A673 (cell line): Measurements from ENCODE around the gene TNRC6C. TPM values are rescaled to one million over a fixed set of nuclear protein-coding genes. Genes with fewer than 3 reads are reported as not detected.

Source experiments
- BruUV-seq: library from RNA; stranded (reverse); fragments of 400-500 nt; replicated peaks from 2 replicates; lab custom pipeline; 2021; lab: Mats Ljungman, UMichigan
- CTCF ChIA-PET: fragments of 300-600 bp; sonication (Branson Sonifier 250); formaldehyde crosslinking; loops from one replicate; lab custom pipeline; 2022; ENCODE audit warnings: antibody characterized with exemption; lab: Charles Lee
- POLR2A ChIA-PET: fragments of 300-600 bp; sonication (Branson Sonifier 250); formaldehyde crosslinking; loops from one replicate; lab custom pipeline; 2022; ENCODE audit warnings: antibody characterized with exemption; ENCODE audit not compliant: low non-redundant PET; lab: Charles Lee
- DNase-seq: peaks from one replicate; pipeline ENCODE4 v3.0.0-alpha.2; 2015; ENCODE audit warnings: low spot score
- H3K27ac ChIP-seq: fragments of 200-600 bp; sonication (generic); 2 replicates; pipeline ENCODE4 v1.5.1; 2016; ENCODE audit warnings: mixed run types, low read depth, mild to moderate bottlenecking, mixed read lengths, antibody characterized with exemption, low read length; ENCODE audit not compliant: poor library complexity, severe bottlenecking
- H3K27me3 ChIP-seq: fragments of 200-600 bp; sonication (generic); replicated peaks from 2 replicates; pipeline ENCODE4 v1.6.1; 2017; ENCODE audit warnings: mixed run types, low read depth, mild to moderate bottlenecking, mixed read lengths, antibody characterized with exemption, low read length; ENCODE audit not compliant: insufficient read depth, poor library complexity
- H3K36me3 ChIP-seq: fragments of 200-600 bp; sonication (generic); 2 replicates; pipeline ENCODE4 v1.6.1; 2016; ENCODE audit warnings: mixed run types, mild to moderate bottlenecking, mixed read lengths, antibody characterized with exemption, low read length; ENCODE audit not compliant: insufficient read depth, poor library complexity, severe bottlenecking
- H3K4me1 ChIP-seq: fragments of 200-600 bp; sonication (generic); 2 replicates; pipeline ENCODE4 v1.6.1; 2017; ENCODE audit warnings: mixed run types, mild to moderate bottlenecking, mixed read lengths, antibody characterized with exemption, low read length; ENCODE audit not compliant: insufficient read depth, poor library complexity, severe bottlenecking
- H3K4me3 ChIP-seq: fragments of 200-600 bp; sonication (generic); 2 replicates; pipeline ENCODE4 v1.5.1; 2016; ENCODE audit warnings: low read depth, mixed run types, mild to moderate bottlenecking, mixed read lengths, low read length; ENCODE audit not compliant: poor library complexity, severe bottlenecking
- H3K9me3 ChIP-seq: fragments of 200-600 bp; sonication (generic); 2 replicates; pipeline ENCODE4 v1.6.1; 2016; ENCODE audit warnings: mixed run types, low read depth, mild to moderate bottlenecking, mixed read lengths, antibody characterized with exemption, low read length; ENCODE audit not compliant: poor library complexity, severe bottlenecking
- EZH2 ChIP-seq: fragments of 200-600 bp; sonication (generic); IDR thresholded peaks from 2 replicates; pipeline ENCODE4 v1.6.1; 2017; ENCODE audit warnings: borderline replicate concordance, low read depth, mild to moderate bottlenecking, mixed read lengths, antibody characterized with exemption, low read length; ENCODE audit not compliant: poor library complexity, severe bottlenecking
- intact Hi-C: fragments of 100-400 bp; cut with micrococcal nuclease; formaldehyde crosslinking; loops from one replicate; pipeline ENCODE4 v1.10.0; 2022; ENCODE audit not compliant: unreplicated experiment
- total RNA-seq: library from RNA; stranded (reverse); gene quantifications from 2 replicates; pipeline ENCODE4 v1.2.3, GENCODE V29; 2021
- TF ChIP-seq, protein P1 (sequence below): fragments of 300-800, 200-600 bp; sonication (generic); conservative IDR thresholded peaks from 2 replicates; pipeline ENCODE4 v1.5.1; 2017; ENCODE audit warnings: low read depth, mild to moderate bottlenecking, antibody characterized with exemption, low read length, moderate library complexity, mixed read lengths

The TNRC6C gene
- total RNA-seq, 1 experiment from 2014 or later, result 26.7 TPM

GRCh38 chr17:78048346-78049292, 90.1 kb downstream of the TNRC6C start:
- intact Hi-C loops, result no loop called here
- peaks cover 22% of the 10 kb centered on the region for H3K36me3 ChIP-seq
- DNase-seq, result no peak
- no peaks in the 10 kb centered on the region for H3K9me3 ChIP-seq
- TF ChIP-seq EZH2, result no peak
- TF ChIP-seq, protein P1, sequence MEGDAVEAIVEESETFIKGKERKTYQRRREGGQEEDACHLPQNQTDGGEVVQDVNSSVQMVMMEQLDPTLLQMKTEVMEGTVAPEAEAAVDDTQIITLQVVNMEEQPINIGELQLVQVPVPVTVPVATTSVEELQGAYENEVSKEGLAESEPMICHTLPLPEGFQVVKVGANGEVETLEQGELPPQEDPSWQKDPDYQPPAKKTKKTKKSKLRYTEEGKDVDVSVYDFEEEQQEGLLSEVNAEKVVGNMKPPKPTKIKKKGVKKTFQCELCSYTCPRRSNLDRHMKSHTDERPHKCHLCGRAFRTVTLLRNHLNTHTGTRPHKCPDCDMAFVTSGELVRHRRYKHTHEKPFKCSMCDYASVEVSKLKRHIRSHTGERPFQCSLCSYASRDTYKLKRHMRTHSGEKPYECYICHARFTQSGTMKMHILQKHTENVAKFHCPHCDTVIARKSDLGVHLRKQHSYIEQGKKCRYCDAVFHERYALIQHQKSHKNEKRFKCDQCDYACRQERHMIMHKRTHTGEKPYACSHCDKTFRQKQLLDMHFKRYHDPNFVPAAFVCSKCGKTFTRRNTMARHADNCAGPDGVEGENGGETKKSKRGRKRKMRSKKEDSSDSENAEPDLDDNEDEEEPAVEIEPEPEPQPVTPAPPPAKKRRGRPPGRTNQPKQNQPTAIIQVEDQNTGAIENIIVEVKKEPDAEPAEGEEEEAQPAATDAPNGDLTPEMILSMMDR, result no peak
- H3K27me3 ChIP-seq, result no peaks in the 10 kb centered on the region
- no TSS peak for BruUV-seq
- H3K4me1 ChIP-seq, result peaks cover 16% of the 10 kb centered on the region
- no peak overlapping the region for H3K27ac ChIP-seq
- no peak overlapping the region for H3K4me3 ChIP-seq
- CTCF ChIA-PET, result no interaction called here
- POLR2A ChIA-PET, result no interaction called here

- Histone ChIP-seq H3K4me3 (no peak overlapping the region), H3K27me3 (no peaks in the 10 kb centered on the region), H3K4me1 (peaks cover 16% of the 10 kb centered on the region), H3K36me3 (peaks cover 22% of the 10 kb centered on the region), H3K27ac (no peak overlapping the region), H3K9me3 (no peaks in the 10 kb centered on the region)
- CTCF ChIA-PET, result no interaction called here
- no TSS peak for BruUV-seq
- no peak for TF ChIP-seq EZH2
- TF ChIP-seq, protein P1, result no peak
- POLR2A ChIA-PET, result no interaction called here
- DNase-seq, result peak; percentile 17
- intact Hi-C loops, result no loop called here
Measured at GRCh38 chr17:78049609-78050008, 91.1 kb downstream of the TNRC6C start.

DNA sequence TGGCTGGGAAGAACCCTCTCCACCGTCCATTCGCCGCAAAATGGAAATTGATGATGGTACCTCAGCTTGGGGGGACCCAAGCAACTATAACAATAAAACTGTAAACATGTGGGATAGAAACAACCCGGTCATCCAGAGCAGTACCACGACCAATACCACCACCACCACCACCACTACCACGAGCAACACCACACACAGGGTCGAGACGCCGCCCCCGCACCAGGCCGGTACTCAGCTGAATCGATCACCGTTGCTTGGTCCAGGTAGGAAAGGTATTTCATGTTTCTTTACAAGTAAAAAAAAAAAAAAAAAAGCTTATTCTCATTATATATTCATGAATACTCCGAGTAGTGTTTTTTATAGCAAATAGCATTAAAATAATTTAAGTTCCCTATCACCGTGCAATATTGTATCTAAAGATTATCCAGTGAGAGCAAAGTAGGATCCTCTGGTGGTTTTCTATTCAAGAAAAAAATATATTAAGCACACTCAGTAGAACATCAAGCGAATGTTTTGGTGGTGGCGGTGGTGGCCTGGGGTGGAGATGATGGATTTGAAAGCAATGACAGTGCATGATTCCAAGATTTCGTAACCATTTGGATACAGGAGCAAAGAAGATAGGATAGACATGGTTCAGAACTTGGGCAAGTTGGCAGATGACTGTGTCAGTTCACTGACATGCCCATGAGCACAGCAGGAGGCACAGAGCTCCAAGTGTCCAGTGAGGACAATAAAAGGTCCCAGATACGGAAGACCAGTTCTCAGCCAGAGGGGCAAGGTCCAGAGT, 92.9 kb downstream of the TNRC6C start:
- ChIA-PET POLR2A (no interaction called here), CTCF (no interaction called here)
- no peak for DNase-seq
- Histone ChIP-seq H3K9me3 (no peaks in the 10 kb centered on the region), H3K4me3 (no peak overlapping the region), H3K4me1 (peaks cover 16% of the 10 kb centered on the region), H3K27me3 (no peaks in the 10 kb centered on the region), H3K36me3 (peaks cover 22% of the 10 kb centered on the region), H3K27ac (no peak overlapping the region)
- no TSS peak for BruUV-seq
- TF ChIP-seq EZH2, result no peak
- TF ChIP-seq, protein P1, result no peak
- intact Hi-C loops, result no loop called here
